ENCODE results near the gene TBC1D21.
"Not testable (repeated sequence)": the region's sequence is repeated elsewhere in the genome, so short reads cannot be mapped to it uniquely, and the experiment has no call there.

TBC1D21 gene

DNA sequence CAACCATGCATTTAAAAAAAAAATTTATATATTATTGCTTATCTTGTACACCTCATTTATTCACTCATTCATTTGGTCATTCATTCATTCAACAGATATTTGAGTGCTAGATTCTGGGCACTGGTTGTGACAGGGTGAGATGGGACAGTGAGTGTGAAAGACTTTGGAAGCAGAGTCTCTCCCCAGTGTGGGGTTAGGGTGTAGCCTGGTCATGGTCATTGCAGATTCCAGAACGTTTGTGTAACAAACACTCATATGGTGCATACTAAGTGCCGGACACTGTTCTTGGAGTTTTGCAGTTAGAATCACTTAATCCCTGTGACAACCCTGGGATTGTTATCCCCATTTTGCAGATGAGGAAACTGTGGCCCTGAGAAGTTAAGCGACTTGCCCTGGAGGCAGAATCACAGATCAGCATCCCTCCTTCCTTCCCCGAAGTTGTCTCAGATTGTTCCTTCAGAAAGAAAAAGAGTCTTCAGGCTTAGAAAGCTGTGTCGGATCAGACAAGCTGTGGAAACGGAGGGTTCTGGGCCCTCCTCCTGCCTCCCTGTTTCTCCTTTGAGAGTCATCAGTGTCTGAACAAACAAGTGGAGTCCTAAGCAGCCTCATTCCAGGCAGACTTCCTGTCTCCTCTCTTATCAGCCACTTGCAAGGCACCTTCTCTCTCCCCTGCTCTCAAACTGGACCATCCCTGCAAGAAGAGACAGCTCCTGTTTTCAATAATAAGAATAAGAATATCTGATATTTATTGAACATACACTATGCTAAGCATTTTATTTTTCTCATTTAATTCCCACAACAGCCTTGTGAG lies 59.2 kb downstream of the TBC1D21 start:
- no peak for DNase-seq

DNA sequence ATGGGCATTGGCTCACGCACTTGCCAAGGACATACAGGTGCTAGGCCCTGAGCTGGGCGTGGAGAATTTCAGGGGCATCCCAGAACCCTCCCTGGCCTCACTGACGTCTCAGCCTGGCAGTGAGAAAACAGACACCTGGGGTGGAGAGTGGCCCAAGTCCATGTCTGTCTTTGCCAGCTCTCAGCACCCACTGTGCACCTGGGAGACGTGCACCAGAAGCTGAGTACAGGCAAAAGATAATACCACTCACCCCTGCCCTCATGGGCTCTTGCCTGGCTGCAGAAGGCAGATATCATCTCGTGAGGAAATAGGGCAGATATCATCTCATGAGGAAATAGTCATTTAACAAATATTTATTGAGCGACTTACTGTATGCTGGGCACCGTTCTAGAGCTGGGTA lies 60.9 kb downstream of the TBC1D21 start:
- no peak for DNase-seq

DNA sequence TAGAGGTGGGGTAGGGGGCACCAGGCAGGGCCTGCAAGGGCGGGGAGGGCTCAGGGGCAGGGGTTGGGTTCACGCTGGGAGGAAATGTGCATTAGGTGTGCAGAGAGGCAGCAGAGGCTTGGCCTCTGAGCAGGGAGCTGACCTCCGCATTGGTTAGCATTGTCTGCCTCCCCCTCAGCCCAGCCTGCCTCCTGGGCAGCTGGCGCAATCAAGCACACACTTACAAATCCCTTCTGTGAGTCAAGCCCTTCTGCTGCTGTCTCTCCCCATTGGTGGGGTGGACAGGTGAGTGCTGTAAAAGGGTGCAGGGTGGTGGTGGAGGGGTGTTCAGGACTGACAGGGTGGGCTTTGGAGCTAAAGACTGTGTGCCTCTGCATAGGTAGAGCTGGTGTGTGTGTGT lies 62.2 kb downstream of the TBC1D21 start:
- no peak for DNase-seq

DNA sequence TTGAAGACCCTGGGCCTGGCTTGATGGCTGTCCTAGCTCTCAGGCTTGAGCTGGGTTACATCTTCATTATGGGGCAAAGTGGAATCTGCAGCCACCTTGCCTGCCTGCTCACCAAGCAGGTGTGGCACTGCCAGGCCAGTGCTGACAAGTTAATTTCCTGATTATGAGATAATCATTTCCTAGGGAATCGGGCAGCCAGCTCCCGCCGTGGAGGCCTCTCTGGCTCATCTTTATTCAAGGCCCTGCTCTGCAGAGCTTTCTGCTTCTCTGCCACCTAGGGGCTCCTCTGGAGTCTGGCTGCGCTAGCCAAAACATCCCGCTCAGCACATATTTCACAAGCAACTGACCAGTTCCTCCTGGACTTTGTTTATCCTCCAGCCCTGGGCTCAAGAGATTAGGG lies 62.8 kb downstream of the TBC1D21 start:
- DNase-seq, result no peak

DNA sequence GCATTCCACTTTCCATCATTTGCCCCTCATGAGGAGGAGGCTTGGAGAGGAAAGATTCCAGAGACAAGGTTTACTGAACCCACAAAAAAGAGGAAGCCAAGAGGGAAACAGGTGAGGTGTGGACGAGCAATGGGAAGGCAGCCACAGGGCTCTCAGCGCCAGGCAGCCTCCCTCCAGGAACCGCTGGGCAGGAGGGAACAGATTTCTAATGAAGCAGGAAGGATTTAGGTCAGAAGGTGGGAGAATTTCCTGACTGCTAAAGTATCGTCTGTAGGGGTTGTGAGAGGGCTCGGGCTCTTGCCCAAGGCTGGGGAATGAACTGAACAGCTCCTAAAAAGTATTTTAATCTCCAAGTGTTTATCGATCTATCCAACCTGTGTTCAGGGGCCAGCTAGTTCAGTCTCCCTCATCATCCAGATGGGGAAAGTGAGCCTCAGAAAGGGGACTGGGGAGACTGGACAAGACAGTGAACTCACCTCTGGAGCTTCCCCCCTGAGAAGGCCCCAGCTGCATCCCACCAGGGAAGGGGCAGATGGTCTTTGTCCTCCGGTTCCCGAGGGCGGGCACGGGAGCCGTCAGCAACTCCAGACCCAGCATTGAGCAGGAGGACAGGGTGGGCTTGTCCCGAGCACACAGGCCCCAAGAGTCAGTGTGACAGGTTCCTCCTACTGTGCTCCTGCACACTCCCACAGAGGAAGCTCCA lies 63.4 kb downstream of the TBC1D21 start:
- DNase-seq, result no peak

DNA sequence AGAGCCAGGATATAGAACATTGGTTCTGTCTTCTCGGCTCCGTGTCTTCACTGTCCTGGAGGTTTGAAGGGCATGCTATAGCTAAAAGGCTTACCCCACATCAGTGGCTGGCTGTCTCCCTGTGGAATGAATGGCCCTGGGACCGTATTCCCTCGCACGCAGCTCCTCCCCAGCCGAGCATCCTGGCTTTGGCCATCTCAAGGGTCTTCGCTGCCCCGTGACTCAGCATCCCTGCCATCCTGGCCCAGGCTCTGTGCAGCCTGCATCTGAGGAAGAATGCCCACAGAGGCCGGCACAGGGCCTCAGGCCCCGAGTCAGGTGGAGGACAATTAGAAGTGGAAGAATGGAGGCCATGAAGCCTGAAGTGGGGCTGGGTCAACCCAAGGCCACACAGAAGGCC lies 63.9 kb downstream of the TBC1D21 start:
- DNase-seq, result no peak

DNA sequence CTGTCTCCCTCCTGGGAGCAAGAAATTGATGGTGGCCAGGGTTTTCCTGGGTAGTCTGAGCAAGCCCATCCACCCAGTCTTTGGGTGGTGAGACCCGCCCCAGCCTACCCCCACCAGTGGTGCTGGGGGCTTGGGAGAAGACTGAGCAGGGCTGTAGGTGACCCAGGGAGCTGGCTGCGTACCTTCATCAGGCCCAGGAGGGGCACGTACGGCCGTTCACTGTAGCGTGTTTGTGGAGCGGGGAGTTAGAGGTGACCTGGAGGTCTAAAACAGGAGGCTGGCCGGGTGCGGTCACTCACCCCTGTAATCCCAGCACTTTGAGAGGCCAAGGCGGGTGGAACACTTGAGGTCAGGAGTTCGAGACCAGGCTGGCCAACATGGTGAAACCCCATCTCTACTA lies 64.4 kb downstream of the TBC1D21 start:
- DNase-seq, result no peak

DNA sequence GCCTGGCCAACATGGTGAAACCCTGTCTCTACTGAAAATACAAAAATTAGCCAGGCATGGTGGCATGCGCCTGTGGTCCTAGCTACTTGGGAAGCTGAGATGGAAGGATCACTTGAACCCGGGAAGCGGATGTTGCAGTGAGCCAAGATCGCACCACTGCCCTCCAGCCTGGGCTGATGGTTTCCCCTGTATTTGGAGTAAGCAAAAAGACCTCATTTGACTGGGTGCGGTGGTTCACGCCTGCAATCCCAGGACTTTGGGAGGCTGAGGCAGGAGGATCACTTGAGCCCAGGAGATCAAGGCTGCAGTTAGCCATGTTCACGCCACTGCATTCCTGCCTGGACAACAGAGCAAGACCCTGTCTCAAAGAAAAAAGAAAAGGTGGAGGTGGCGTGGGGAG lies 65.2 kb downstream of the TBC1D21 start:
- DNase-seq, result not testable (repeated sequence)
